Measurements from ENCODE around the gene CALU. TPM values are rescaled to one million over a fixed set of nuclear protein-coding genes. Genes with fewer than 3 reads are reported as not detected.

CALU gene
- total RNA-seq, 4 donors from 2014 or later, result 188 to 269 (median 199) TPM

GRCh38 chr7:128790315-128791041 lies 51.3 kb downstream of the CALU start:
- Histone ChIP-seq H3K27me3 (peaks cover 0 to 5% (median 0%) of the 10 kb centered on the region in 4 donors), H3K4me1 (peaks cover 25 to 31% (median 27%) of the 10 kb centered on the region in 4 donors), H3K9me3 (no peaks in the 10 kb centered on the region), H3K4me3 (peak overlapping the region; percentile 83 to 96 (median 90)), H3K27ac (replicated peaks in 1 of 4) (peak overlapping the region; percentile 84 to 87 (median 86)), H3K36me3 (peaks cover 0 to 12% (median 0%) of the 10 kb centered on the region in 4 donors)
- TF ChIP-seq POLR2A (IDR thresholded peaks at IDR 0.05; ENCODE audit: low read depth), result no peak
- no peak for TF ChIP-seq CTCF (IDR thresholded peaks at IDR 0.05)
- no peak for TF ChIP-seq EP300 (IDR thresholded peaks at IDR 0.05)
- no peak for TF ChIP-seq POLR2AphosphoS5 (IDR thresholded peaks at IDR 0.05)
- intact Hi-C loops (cut with DNase I), result loop anchor here (5.0 kb wide), 4 partner anchors 37 to 92 kb away; partner anchors contain the start of gene CALU
- DNase-seq (ENCODE audit: extremely low spot score), result peak; percentile 66
- 43% methylated on average over 16 of the region's 45 CpGs for WGBS

GRCh38 chr7:128791121-128791971 lies 52.2 kb downstream of the CALU start, which contains the start of gene CCDC136:
Gene CCDC136 (plus strand): TSS chr7:128791968. CDS start chr7:128792412, 444 bp downstream.
- intact Hi-C loops (cut with DNase I), result loop anchor here (5.0 kb wide), 4 partner anchors 36 to 91 kb away; partner anchors contain the start of gene CALU

GRCh38 chr7:128791972-128792327 lies 52.8 kb downstream of the CALU start:
- H3K9me3 ChIP-seq, result no peaks in the 10 kb centered on the region
- no peak for TF ChIP-seq EP300 (IDR thresholded peaks at IDR 0.05)
- no peak for TF ChIP-seq POLR2AphosphoS5 (IDR thresholded peaks at IDR 0.05)
- TF ChIP-seq CTCF (IDR thresholded peaks at IDR 0.05), result no peak
- no peak for TF ChIP-seq POLR2A (IDR thresholded peaks at IDR 0.05; ENCODE audit: low read depth)
- H3K27ac ChIP-seq (replicated peaks in 1 of 4), result peak overlapping the region; percentile 84 to 87 (median 86)
- H3K4me1 ChIP-seq, result peaks cover 25 to 31% (median 27%) of the 10 kb centered on the region in 4 donors
- DNase-seq (ENCODE audit: extremely low spot score), result peak; percentile 78
- intact Hi-C loops (cut with DNase I), result loop anchor here (5.0 kb wide), 4 partner anchors 35 to 90 kb away; partner anchors contain the start of gene CALU
- H3K36me3 ChIP-seq, result peaks cover 0 to 13% (median 0%) of the 10 kb centered on the region in 4 donors
- peaks cover 0 to 5% (median 0%) of the 10 kb centered on the region in 4 donors for H3K27me3 ChIP-seq
- peak overlapping the region; percentile 83 to 96 (median 90) for H3K4me3 ChIP-seq
- WGBS, result 2% methylated on average over 7 of the region's 9 CpGs

More at GRCh38 chr7:128791121-128791971, 52.2 kb downstream of the CALU start, which contains the start of gene CCDC136:
- WGBS, result under 1% methylated on average over 41 of the region's 80 CpGs
- DNase-seq (ENCODE audit: extremely low spot score), result peak; percentile 92
- peak in 1 of 3 experiments; percentile 12 for TF ChIP-seq CTCF (IDR thresholded peaks at IDR 0.05)
- TF ChIP-seq POLR2A (IDR thresholded peaks at IDR 0.05; ENCODE audit: low read depth), result no peak
- peak; percentile 59 to 78 for TF ChIP-seq POLR2AphosphoS5 (IDR thresholded peaks at IDR 0.05)
- no peak for TF ChIP-seq EP300 (IDR thresholded peaks at IDR 0.05)
- Histone ChIP-seq H3K27me3 (peaks cover 0 to 5% (median 0%) of the 10 kb centered on the region in 4 donors), H3K36me3 (peaks cover 0 to 13% (median 0%) of the 10 kb centered on the region in 4 donors), H3K9me3 (no peaks in the 10 kb centered on the region), H3K4me3 (peak within 1 kb of the TSS; percentile 83 to 96 (median 90)), H3K27ac (replicated peaks in 1 of 4) (peak within 1 kb of the TSS; percentile 84 to 87 (median 86)), H3K4me1 (peaks cover 25 to 31% (median 27%) of the 10 kb centered on the region in 4 donors)

- intact Hi-C loops (cut with DNase I), result loop anchor here (5.0 kb wide), 4 partner anchors 35 to 90 kb away; partner anchors contain the start of gene CALU
- H3K27ac ChIP-seq (replicated peaks in 1 of 4), result peak overlapping the region in 3 of 4 donors; percentile 4 to 87 (median 84)
- WGBS, result 45% methylated on average over 10 of the region's 10 CpGs
- peak in 1 of 2 donors; percentile 28 for TF ChIP-seq POLR2AphosphoS5 (IDR thresholded peaks at IDR 0.05)
- TF ChIP-seq POLR2A (IDR thresholded peaks at IDR 0.05; ENCODE audit: low read depth), result no peak
- H3K27me3 ChIP-seq, result peaks cover 0 to 5% (median 0%) of the 10 kb centered on the region in 4 donors
- H3K4me1 ChIP-seq, result peaks cover 25 to 31% (median 27%) of the 10 kb centered on the region in 4 donors
- no peaks in the 10 kb centered on the region for H3K9me3 ChIP-seq
- no peak for DNase-seq (ENCODE audit: extremely low spot score)
- peaks cover 0 to 13% (median 0%) of the 10 kb centered on the region in 4 donors for H3K36me3 ChIP-seq
- peak overlapping the region in 3 of 4 donors; percentile 83 to 96 (median 93) for H3K4me3 ChIP-seq
These were observed 53.5 kb downstream of the CALU start for GRCh38 chr7:128792471-128793180.
